NCI-H526 treated with DMSO at 0.1 percent for 48 hours (cell line): ENCODE results near the gene TAGLN2.

ENCODE experiments used
- DNase-seq: peaks from one replicate; lab custom pipeline; 2025; lab: John Stamatoyannopoulos, UW

The TAGLN2 gene

GRCh38 chr1:159924791-159925718, at the start of gene TAGLN2:
Gene TAGLN2 (minus strand): TSS chr1:159925507. CDS start chr1:159920509, 4,998 bp downstream.
- peak; percentile 87 for DNase-seq

GRCh38 chr1:159974350-159974965, 49.2 kb upstream of the TAGLN2 start:
- DNase-seq: no peak

- DNase-seq: no peak
Measured at GRCh38 chr1:159973350-159973940, 48.1 kb upstream of the TAGLN2 start.

- DNase-seq: no peak
Measured at GRCh38 chr1:159972443-159973205, 47.3 kb upstream of the TAGLN2 start.

GRCh38 chr1:159970932-159971342, 45.6 kb upstream of the TAGLN2 start:
- DNase-seq: no peak

GRCh38 chr1:159968901-159969300, 43.6 kb upstream of the TAGLN2 start:
- no peak for DNase-seq

GRCh38 chr1:159965263-159965662, 40.0 kb upstream of the TAGLN2 start:
- DNase-seq: no peak

- no peak for DNase-seq
Measured at GRCh38 chr1:159964144-159964543, 38.8 kb upstream of the TAGLN2 start.

- no peak for DNase-seq
Measured at GRCh38 chr1:159962176-159962575, 36.9 kb upstream of the TAGLN2 start.

- DNase-seq: no peak
Measured at GRCh38 chr1:159961636-159962035, 36.3 kb upstream of the TAGLN2 start.

- no peak for DNase-seq
Measured at GRCh38 chr1:159960721-159961381, 35.5 kb upstream of the TAGLN2 start.

GRCh38 chr1:159959451-159959850, 34.1 kb upstream of the TAGLN2 start:
- DNase-seq: no peak

- DNase-seq: no peak
Measured at GRCh38 chr1:159958719-159959380, 33.5 kb upstream of the TAGLN2 start.

- no peak for DNase-seq
Measured at GRCh38 chr1:159957824-159958268, 32.5 kb upstream of the TAGLN2 start.

GRCh38 chr1:159955456-159955855, 30.1 kb upstream of the TAGLN2 start:
- no peak for DNase-seq

GRCh38 chr1:159953536-159954515, 28.5 kb upstream of the TAGLN2 start, which contains the start of gene SLAMF9:
Gene SLAMF9 (minus strand): TSS chr1:159954237. CDS start chr1:159954137, 100 bp downstream.
- no peak for DNase-seq

- no peak for DNase-seq
Measured at GRCh38 chr1:159952932-159953331, 27.6 kb upstream of the TAGLN2 start.

GRCh38 chr1:159951551-159951950, 26.2 kb upstream of the TAGLN2 start:
- no peak for DNase-seq

GRCh38 chr1:159951016-159951415, 25.7 kb upstream of the TAGLN2 start:
- DNase-seq: no peak

- DNase-seq: no peak
Measured at GRCh38 chr1:159949981-159950381, 24.7 kb upstream of the TAGLN2 start.
